NCI-H345 (cell line): ENCODE data around the gene CDC14B.

Source experiments
- DNase-seq: peaks from one replicate; lab custom pipeline; 2025; lab: John Stamatoyannopoulos, UW

CDC14B gene

GRCh38 chr9:96483733-96484390 lies 135.8 kb downstream of the CDC14B start:
- no peak for DNase-seq

GRCh38 chr9:96483197-96483596 lies 136.4 kb downstream of the CDC14B start:
- no peak for DNase-seq

- no peak for DNase-seq
Observed at GRCh38 chr9:96482476-96482875, 137.2 kb downstream of the CDC14B start.

GRCh38 chr9:96480736-96481135 lies 138.9 kb downstream of the CDC14B start:
- DNase-seq: no peak

- no peak for DNase-seq
Observed at GRCh38 chr9:96478829-96479371, 140.7 kb downstream of the CDC14B start.

- no peak for DNase-seq
Observed at GRCh38 chr9:96476591-96476990, 143.1 kb downstream of the CDC14B start.

GRCh38 chr9:96476013-96476412 lies 143.6 kb downstream of the CDC14B start:
- no peak for DNase-seq

GRCh38 chr9:96467784-96468183 lies 151.9 kb downstream of the CDC14B start:
- no peak for DNase-seq

GRCh38 chr9:96464426-96464825 lies 155.2 kb downstream of the CDC14B start:
- DNase-seq: no peak

GRCh38 chr9:96462541-96462940 lies 157.1 kb downstream of the CDC14B start:
- no peak for DNase-seq

GRCh38 chr9:96461336-96461735 lies 158.3 kb downstream of the CDC14B start:
- DNase-seq: no peak

- no peak for DNase-seq
Observed at GRCh38 chr9:96460882-96461281, 158.8 kb downstream of the CDC14B start.

- DNase-seq: no peak
Observed at GRCh38 chr9:96460470-96460869, 159.2 kb downstream of the CDC14B start.

GRCh38 chr9:96459268-96460007 lies 160.2 kb downstream of the CDC14B start:
- DNase-seq: no peak

- DNase-seq: no peak
Observed at GRCh38 chr9:96458226-96458625, 161.4 kb downstream of the CDC14B start.

- no peak for DNase-seq
Observed at GRCh38 chr9:96457266-96457665, 162.4 kb downstream of the CDC14B start.

- DNase-seq: no peak
Observed at GRCh38 chr9:96453625-96454024, 166.0 kb downstream of the CDC14B start.

GRCh38 chr9:96450613-96451528 lies 168.8 kb downstream of the CDC14B start:
- DNase-seq: peak; percentile 50
